ENCODE results near the gene RARS2. TPM values are rescaled to one million over a fixed set of nuclear protein-coding genes. Genes with fewer than 3 reads are reported as not detected.

RARS2 gene
- total and polyA plus RNA-seq, 2 experiments from 2014 or later = 53.2 to 75.0 TPM

GRCh38 chr6:87590417-87590880, 662 bp upstream of the RARS2 start:
- peak overlapping the region; percentile 87 for H3K4me2 ChIP-seq
- H3K79me2 ChIP-seq = peaks cover 76% of the 10 kb centered on the region
- H4K20me1 ChIP-seq (ENCODE audit: insufficient read depth, poor library complexity, severe bottlenecking) = peaks cover 17% of the 10 kb centered on the region
- H3K27me3 ChIP-seq = no peaks in the 10 kb centered on the region
- H3K4me3 ChIP-seq = peak overlapping the region; percentile 80
- H3K27ac ChIP-seq = peak overlapping the region; percentile 78
- no peaks in the 10 kb centered on the region for H3K9me2 ChIP-seq (replicated peaks; ENCODE audit: insufficient read depth)
- H2AFZ ChIP-seq = peak overlapping the region; percentile 70
- no peaks in the 10 kb centered on the region for H3K9me3 ChIP-seq (ENCODE audit: low read depth)
- no peak for DNase-seq (ENCODE audit: low spot score)
- H3K36me3 ChIP-seq (replicated peaks; ENCODE audit: insufficient read depth, low read depth) = no peaks in the 10 kb centered on the region
- no peak for TF ChIP-seq EZH2phosphoT487 (IDR thresholded peaks at IDR 0.05; ENCODE audit: low read depth, severe bottlenecking, unreplicated experiment)
- no peak for TF ChIP-seq CTCF (IDR thresholded peaks at IDR 0.05; ENCODE audit: poor library complexity)
- TF ChIP-seq EZH2 (IDR thresholded peaks at IDR 0.05; ENCODE audit: borderline replicate concordance) = no peak
- 2% methylated on average over 11 of the region's 11 CpGs for WGBS (ENCODE audit: low lambda C conversion rate, missing lambda C conversion rate)
- peaks cover 25% of the 10 kb centered on the region for H3K4me1 ChIP-seq (ENCODE audit: insufficient read depth)

GRCh38 chr6:87588756-87589407, 905 bp downstream of the RARS2 start:
- 27% methylated on average over 10 of the region's 10 CpGs for WGBS (ENCODE audit: low lambda C conversion rate, missing lambda C conversion rate)
- Histone ChIP-seq H3K4me3 (peak overlapping the region; percentile 64), H3K9me2 (replicated peaks; ENCODE audit: insufficient read depth) (no peaks in the 10 kb centered on the region), H3K9me3 (ENCODE audit: low read depth) (no peaks in the 10 kb centered on the region), H3K36me3 (replicated peaks; ENCODE audit: insufficient read depth, low read depth) (no peaks in the 10 kb centered on the region), H3K4me1 (ENCODE audit: insufficient read depth) (peaks cover 35% of the 10 kb centered on the region), H4K20me1 (ENCODE audit: insufficient read depth, poor library complexity, severe bottlenecking) (peaks cover 26% of the 10 kb centered on the region), H3K27me3 (no peaks in the 10 kb centered on the region), H3K79me2 (peaks cover 91% of the 10 kb centered on the region), H2AFZ (peak overlapping the region; percentile 68), H3K4me2 (peak overlapping the region; percentile 94), H3K27ac (peak overlapping the region; percentile 94)
- TF ChIP-seq EZH2phosphoT487 (IDR thresholded peaks at IDR 0.05; ENCODE audit: low read depth, severe bottlenecking, unreplicated experiment) (no peak), CTCF (IDR thresholded peaks at IDR 0.05; ENCODE audit: poor library complexity) (no peak), EZH2 (IDR thresholded peaks at IDR 0.05; ENCODE audit: borderline replicate concordance) (no peak)
- DNase-seq (ENCODE audit: low spot score) = no peak

GRCh38 chr6:87586371-87587077, 3.3 kb downstream of the RARS2 start:
- no peaks in the 10 kb centered on the region for H3K27me3 ChIP-seq
- no peaks in the 10 kb centered on the region for H3K36me3 ChIP-seq (replicated peaks; ENCODE audit: insufficient read depth, low read depth)
- no peak overlapping the region for H3K27ac ChIP-seq
- H3K4me1 ChIP-seq (ENCODE audit: insufficient read depth) = peaks cover 35% of the 10 kb centered on the region
- H3K9me2 ChIP-seq (replicated peaks; ENCODE audit: insufficient read depth) = no peaks in the 10 kb centered on the region
- no peak overlapping the region for H2AFZ ChIP-seq
- DNase-seq (ENCODE audit: low spot score) = no peak
- TF ChIP-seq CTCF (IDR thresholded peaks at IDR 0.05; ENCODE audit: poor library complexity) = no peak
- no peak for TF ChIP-seq EZH2 (IDR thresholded peaks at IDR 0.05; ENCODE audit: borderline replicate concordance)
- H4K20me1 ChIP-seq (ENCODE audit: insufficient read depth, poor library complexity, severe bottlenecking) = peaks cover 26% of the 10 kb centered on the region
- H3K9me3 ChIP-seq (ENCODE audit: low read depth) = no peaks in the 10 kb centered on the region
- WGBS (ENCODE audit: low lambda C conversion rate, missing lambda C conversion rate) = 97% methylated on average over 8 of the region's 8 CpGs
- H3K4me2 ChIP-seq = peak overlapping the region; percentile 94
- no peak overlapping the region for H3K4me3 ChIP-seq
- peaks cover 95% of the 10 kb centered on the region for H3K79me2 ChIP-seq
